GM13976 (cell line): ENCODE results near the gene THAP7.

ENCODE experiments used
- DNase-seq: peaks from one replicate; pipeline ENCODE4 v3.0.0; 2012; ENCODE audit warnings: low spot score
- CTCF ChIP-seq: IDR thresholded peaks from 2 replicates; pipeline ENCODE4 v1.5.1; 2012; ENCODE audit warnings: borderline replicate concordance, mild to moderate bottlenecking; ENCODE audit not compliant: insufficient read depth; ENCODE audit errors: extremely low read depth, missing control alignments, control extremely low read depth
- in situ Hi-C: fragments of 300-500 bp; cut with MboI; formaldehyde crosslinking; loops from one replicate; pipeline ENCODE4 v1.12.0; 2022; ENCODE audit warnings: low sequenced_read_pairs, mixed read lengths, inconsistent platforms; ENCODE audit not compliant: unreplicated experiment

Gene THAP7

DNA sequence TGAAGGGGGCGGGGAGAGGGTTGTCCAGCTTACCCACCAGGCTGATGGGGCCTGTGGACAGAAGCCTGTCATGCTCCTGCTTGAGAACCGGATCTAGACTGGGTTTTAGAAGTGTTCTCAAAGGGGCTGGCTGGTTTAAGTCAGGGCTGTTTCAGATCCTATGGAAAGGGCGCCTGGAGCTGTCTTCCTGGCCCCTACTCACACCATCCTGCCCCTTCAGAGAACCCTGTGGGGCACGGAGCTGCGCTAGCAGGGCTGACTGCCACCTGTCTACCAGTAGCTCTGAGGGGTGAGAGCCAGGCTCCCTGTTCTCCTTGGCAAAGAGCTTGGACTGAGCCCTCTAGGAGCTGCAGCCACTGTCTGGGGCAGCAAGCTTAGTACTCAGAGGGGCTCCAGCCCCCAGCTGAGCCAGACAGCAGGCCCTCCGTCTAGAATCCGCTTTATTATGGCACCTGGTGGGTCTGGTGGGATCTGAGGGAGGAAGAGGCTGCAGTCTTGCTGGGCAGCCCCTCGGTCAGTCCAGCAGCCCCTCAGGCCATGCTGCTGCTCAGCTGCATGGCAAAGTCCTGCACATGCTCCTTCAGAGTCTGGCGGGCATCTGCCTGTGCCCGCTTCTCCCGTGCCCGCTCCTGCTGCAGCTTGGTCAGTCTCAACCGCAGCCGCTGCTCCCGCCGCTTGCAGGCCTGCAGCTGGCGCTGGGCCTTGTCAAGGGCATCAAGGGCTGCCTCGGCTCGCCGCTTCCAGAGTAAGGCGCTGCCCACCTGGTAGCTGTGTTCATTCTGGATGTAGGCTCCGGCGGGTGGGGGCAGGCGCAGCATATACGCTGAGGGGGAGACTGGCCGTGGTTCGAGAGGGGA lies 2.3 kb downstream of the THAP7 start:
- in situ Hi-C loops: no loop called here
- TF ChIP-seq CTCF: no peak
- no peak for DNase-seq

DNA sequence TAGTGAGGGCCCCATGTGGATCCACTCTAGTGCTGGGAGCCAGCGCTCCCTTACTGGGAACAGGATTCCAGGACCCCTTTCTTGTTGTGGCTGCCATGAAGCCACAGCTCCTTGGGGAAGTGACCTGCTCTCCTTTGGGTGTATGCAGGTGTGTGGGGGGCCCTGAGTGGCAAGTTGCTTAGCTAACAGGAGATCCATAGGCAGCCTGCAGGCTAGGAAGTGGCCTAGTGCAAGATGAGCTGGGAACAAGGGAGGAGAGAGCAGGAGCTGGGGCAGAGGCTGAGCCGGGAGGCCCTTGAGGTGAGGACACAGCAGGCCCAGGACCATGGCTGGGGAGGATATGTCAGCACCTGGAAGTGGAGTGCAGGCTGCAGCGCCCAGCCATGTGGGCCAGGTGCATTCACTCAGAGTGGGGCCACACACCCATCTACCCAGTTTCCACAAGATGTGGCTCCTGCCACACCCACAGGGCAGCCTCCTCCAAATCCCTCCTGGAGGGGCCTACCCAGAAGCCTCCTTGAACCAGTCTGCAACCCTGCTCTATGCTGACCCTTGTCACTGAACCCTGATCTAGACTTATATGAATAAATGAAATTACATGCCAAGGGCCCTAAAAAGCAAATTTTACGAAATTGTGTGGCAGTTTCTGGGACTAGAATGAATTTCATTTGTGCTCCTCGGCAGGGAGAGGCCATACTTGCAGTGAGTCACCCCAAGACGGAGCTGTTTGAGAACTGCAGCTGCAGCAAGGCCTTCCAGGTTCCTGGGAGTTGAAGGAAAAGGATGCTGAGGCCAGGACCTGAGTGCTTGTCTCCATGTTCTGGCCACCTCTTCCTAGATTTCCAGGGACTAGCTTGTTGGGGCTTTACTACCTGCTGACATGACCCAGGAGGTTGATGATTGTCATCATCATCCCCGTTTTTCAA lies 3.2 kb downstream of the THAP7 start:
- DNase-seq: no peak
- in situ Hi-C loops: no loop called here
- TF ChIP-seq CTCF: no peak

- in situ Hi-C loops: no loop called here
- no peak for TF ChIP-seq CTCF
- DNase-seq: no peak
Observed at GRCh38 chr22:20997536-20998257, 4.2 kb downstream of the THAP7 start.

DNA sequence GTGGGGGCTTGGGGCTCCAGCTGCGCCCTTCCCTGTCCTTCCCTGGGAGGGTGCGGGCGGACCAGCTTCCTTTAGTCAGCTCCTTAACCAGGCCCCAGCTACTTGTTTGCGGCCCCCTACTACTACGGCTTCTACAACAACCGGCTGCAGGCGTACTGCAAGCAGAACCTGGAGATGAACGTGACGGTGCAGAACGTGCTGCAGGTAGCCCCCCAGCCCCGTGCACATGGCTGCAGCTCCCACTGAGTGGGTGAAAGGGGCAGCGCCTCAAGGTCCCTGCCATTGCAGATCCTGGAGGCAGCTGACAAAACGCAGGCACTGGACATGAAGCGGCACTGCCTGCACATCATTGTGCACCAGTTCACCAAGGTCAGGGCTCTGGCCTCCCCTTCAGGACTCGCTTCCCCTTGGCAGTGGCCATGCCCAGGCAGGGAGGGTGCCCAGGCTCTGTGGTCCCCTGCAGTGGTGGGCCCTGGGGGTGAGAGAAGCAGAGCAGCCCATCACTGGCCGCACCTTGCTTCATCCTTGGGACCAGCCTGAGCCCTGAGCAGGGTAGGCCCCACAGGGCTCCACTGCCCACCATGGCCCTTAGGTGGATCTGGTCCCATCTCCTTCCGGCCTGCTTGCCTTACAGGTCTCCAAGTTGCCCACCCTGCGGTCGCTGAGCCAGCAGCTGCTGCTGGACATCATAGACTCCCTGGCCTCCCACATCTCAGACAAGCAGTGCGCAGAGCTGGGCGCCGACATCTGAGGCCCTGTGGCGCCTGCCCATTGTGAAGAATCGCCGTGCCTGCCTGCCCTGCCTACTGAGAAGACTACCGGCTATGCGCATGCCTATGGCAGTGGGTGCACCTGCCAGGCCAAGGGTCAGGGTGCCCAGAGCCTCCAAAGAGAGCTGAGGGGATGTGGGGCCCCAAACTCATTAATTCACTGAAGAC lies 5.1 kb downstream of the THAP7 start:
- in situ Hi-C loops: no loop called here
- no peak for TF ChIP-seq CTCF
- DNase-seq: no peak

- in situ Hi-C loops: no loop called here
- no peak for DNase-seq
- no peak for TF ChIP-seq CTCF
Observed at GRCh38 chr22:20996031-20996410, 5.9 kb downstream of the THAP7 start.
